Prostate gland (tissue), 2 donors: Measurements from ENCODE around the gene PDE8B.

Experiments used
- CTCF ChIP-seq, 4 experiments: fragments of 200-600 bp in 2 of 4; fragments of 450-650 bp in 2 of 4; sonication (generic) in 2 of 4; IDR thresholded peaks; 1 replicate in 3 of 4; 2 replicates in 1 of 4; pipeline ENCODE4 v1.5.1; 2016 to 2019; ENCODE audit warnings: antibody characterized with exemption in 4 of 4, mild to moderate bottlenecking in 2 of 4, moderate library complexity in 2 of 4
- POLR2A ChIP-seq: fragments of 450-650 bp; IDR thresholded peaks from one replicate; pipeline ENCODE4 v1.6.1; 2016; ENCODE audit warnings: antibody characterized with exemption, mild to moderate bottlenecking

- TF ChIP-seq CTCF (IDR thresholded peaks at IDR 0.05) = peak in 1 of 4 experiments; percentile 34
- no peak for TF ChIP-seq POLR2A
Observed at GRCh38 chr5:77239126-77239741, 28.8 kb downstream of the PDE8B start.
